Upper lobe of left lung (tissue), 4 donors: ENCODE results near the gene PAM.

Source experiments
- CTCF ChIP-seq, 6 experiments: fragments of 450-650 bp in 4 of 6; fragments of 200-600 bp in 2 of 6; sonication (generic) in 2 of 6; IDR thresholded peaks; one replicate each; pipeline ENCODE4 v1.5.1; 2016 to 2019; ENCODE audit warnings: antibody characterized with exemption in 6 of 6
- EP300 ChIP-seq, 4 donors: sonication (generic); formaldehyde crosslinking; IDR thresholded peaks; one replicate each; pipeline ENCODE4 v1.5.1; 2017; ENCODE audit warnings: antibody characterized with exemption in 4 of 4, control low read depth in 2 of 4
- POLR2A ChIP-seq, 4 donors: fragments of 450-650 bp; IDR thresholded peaks; one replicate each; pipeline ENCODE4 v1.5.1; 2016 to 2017; ENCODE audit warnings: antibody characterized with exemption in 4 of 4, mild to moderate bottlenecking in 2 of 4
- POLR2AphosphoS5 ChIP-seq, 2 donors: sonication (generic); formaldehyde crosslinking; IDR thresholded peaks; one replicate each; pipeline ENCODE4 v1.5.1; 2017; ENCODE audit warnings: antibody characterized with exemption in 2 of 2

GRCh38 chr5:102823441-102823874 is 68.4 kb downstream of the PAM start:
- TF ChIP-seq POLR2A (IDR thresholded peaks at IDR 0.05) = no peak
- no peak for TF ChIP-seq CTCF (IDR thresholded peaks at IDR 0.05)
- no peak for TF ChIP-seq EP300 (IDR thresholded peaks at IDR 0.05)
- no peak for TF ChIP-seq POLR2AphosphoS5 (IDR thresholded peaks at IDR 0.05)
